Spleen (tissue), 11 donors: ENCODE results near the gene BTN3A1. TPM values are rescaled to one million over a fixed set of nuclear protein-coding genes. Genes with fewer than 3 reads are reported as not detected.
"Not testable (repeated sequence)": the region's sequence is repeated elsewhere in the genome, so short reads cannot be mapped to it uniquely, and the experiment has no call there.

Experiments used
- DNase-seq: peaks from one replicate; pipeline ENCODE4 v3.0.0-alpha.2; 2020
- H3K27ac ChIP-seq, 8 donors: fragments of 200-600 bp; sonication (generic) in 7 of 8; 1 replicate in 4 of 8; 2 replicates in 4 of 8; pipeline versions ENCODE4 v1.5.0 to v1.8.0; 2016 to 2021; ENCODE audit warnings: inconsistent platforms in 4 of 8, mild to moderate bottlenecking in 4 of 8, moderate library complexity in 1 of 8
- H3K27me3 ChIP-seq, 7 donors: fragments of 200-600 bp; sonication (generic) in 6 of 7; replicated peaks in 1 of 7; 1 replicate in 4 of 7; 2 replicates in 3 of 7; pipeline versions ENCODE4 v1.5.0 to v1.8.0; 2016 to 2021; ENCODE audit warnings: inconsistent platforms in 3 of 7, mild to moderate bottlenecking in 1 of 7
- H3K36me3 ChIP-seq, 6 donors: fragments of 200-600 bp; sonication (generic) in 5 of 6; 1 replicate in 4 of 6; 2 replicates in 2 of 6; pipeline versions ENCODE4 v1.5.0 to v1.8.0; 2016 to 2021; ENCODE audit warnings: inconsistent platforms in 2 of 6
- H3K4me1 ChIP-seq, 6 donors: fragments of 200-600 bp; sonication (generic) in 5 of 6; 1 replicate in 3 of 6; 2 replicates in 3 of 6; pipeline versions ENCODE4 v1.5.0 to v1.8.0; 2016 to 2021; ENCODE audit warnings: inconsistent platforms in 3 of 6
- H3K4me3 ChIP-seq, 8 donors: fragments of 200-600 bp; sonication (generic) in 7 of 8; 1 replicate in 4 of 8; 2 replicates in 4 of 8; pipeline versions ENCODE4 v1.5.0 to v1.8.0; 2016 to 2021; ENCODE audit warnings: inconsistent platforms in 4 of 8, mild to moderate bottlenecking in 4 of 8, moderate library complexity in 2 of 8
- H3K9me3 ChIP-seq, 8 donors: fragments of 200-600 bp; sonication (generic) in 7 of 8; 1 replicate in 4 of 8; 2 replicates in 4 of 8; pipeline versions ENCODE4 v1.5.0 to v1.8.0; 2016 to 2021; ENCODE audit warnings: inconsistent platforms in 4 of 8
- CTCF ChIP-seq, 11 experiments: fragments of 200-600 bp in 7 of 11; fragments of 450-650 bp in 4 of 11; sonication (generic) in 4 of 11; IDR thresholded peaks in 8 of 11; conservative IDR thresholded peaks in 3 of 11; 1 replicate in 7 of 11; 2 replicates in 4 of 11; pipeline versions ENCODE4 v1.4.0 to v1.8.0; 2016 to 2021; ENCODE audit warnings: antibody characterized with exemption in 11 of 11, inconsistent platforms in 4 of 11, mild to moderate bottlenecking in 1 of 11
- POLR2A ChIP-seq, 3 donors: fragments of 450-650 bp; IDR thresholded peaks; one replicate each; pipeline ENCODE4 v1.5.1; 2017; ENCODE audit warnings: antibody characterized with exemption in 3 of 3, mild to moderate bottlenecking in 1 of 3
- POLR2AphosphoS5 ChIP-seq, 3 donors: sonication (generic); formaldehyde crosslinking; IDR thresholded peaks; one replicate each; pipeline ENCODE4 v1.5.1; 2017; ENCODE audit warnings: antibody characterized with exemption in 3 of 3
- WGBS, 5 donors: extraction: QIAGEN DNeasy Blood & Tissue Kit in 3 of 5; methylation state at CpG; one replicate each; pipeline versions ENCODE4 v1.1.5 to v1.1.7; 2013 to 2018; 5-methylcytosine and 5-hydroxymethylcytosine counted together
- intact Hi-C: fragments of 100-400 bp; cut with DNase I; formaldehyde crosslinking; loops from one replicate; pipeline ENCODE4 v1.15.0; 2023; ENCODE audit warnings: low total_unique reads
- polyA plus RNA-seq, 3 donors: library from polyadenylated mRNA; stranded (reverse); fragments of 200-250 nt; gene quantifications; one replicate each; pipeline ENCODE4 v1.2.1, GENCODE V29; 2013
- total RNA-seq, 7 donors: library from RNA; depleted of rRNA in 3 of 7; stranded (reverse); fragments of >200 nt in 3 of 7; fragmentation: NEBNext Ultra II Directional in 4 of 7; extraction: Animal tissue kit (Norgen Biotek cat#: 25700) in 4 of 7; gene quantifications; one replicate each; pipeline versions ENCODE4 v1.1.0 to v1.2.1, GENCODE V29; 2016 to 2021
- donor health status: healthy with polysubstance abuse.
- donor health status: DM: no; HTN: no; CAD: no; lungs with moderate emphysema.
- donor health status: DM: no; HTN: no; CAD: no.
- donor health status: Bipolar disorder and iron deficiency.
- donor health status: healthy.
- donor health status: DM: no; HTN: no; CAD: no.
- donor health status: DM: yes; HTN: yes; CAD: no.

BTN3A1 gene
- total and polyA plus RNA-seq, 10 donors: 25.1 to 142 (median 109) TPM

- Histone ChIP-seq H3K4me3 (no peak overlapping the region), H3K27ac (peak overlapping the region in 2 of 8 donors; percentile 7 to 47), H3K4me1 (peaks cover 0 to 22% (median 2%) of the 10 kb centered on the region in 6 donors), H3K9me3 (peaks cover 0 to 30% (median 23%) of the 10 kb centered on the region in 8 donors), H3K36me3 (peaks cover 2 to 69% (median 35%) of the 10 kb centered on the region in 6 donors), H3K27me3 (no peaks in the 10 kb centered on the region)
- DNase-seq: no peak
- intact Hi-C loops: no loop called here
- TF ChIP-seq CTCF (IDR thresholded peaks at IDR 0.05 in 8 of 11, conservative IDR thresholded peaks at IDR 0.05 in 3 of 11) (no peak), POLR2A (IDR thresholded peaks at IDR 0.05) (no peak), POLR2AphosphoS5 (IDR thresholded peaks at IDR 0.05) (no peak)
- 67 to 88% (median 75%) methylated on average over 3 of the region's 3 CpGs for WGBS, 5 donors
Measured at GRCh38 chr6:26414281-26414680, 12.2 kb downstream of the BTN3A1 start.

- intact Hi-C loops: no loop called here
- WGBS, 5 donors: 66 to 88% (median 83%) methylated on average over 1 of the region's 1 CpG
Measured at GRCh38 chr6:26415036-26415614, 13.1 kb downstream of the BTN3A1 start.

GRCh38 chr6:26415791-26416190 lies 13.7 kb downstream of the BTN3A1 start:
- no peak for TF ChIP-seq POLR2A (IDR thresholded peaks at IDR 0.05)
- no peak for TF ChIP-seq CTCF (IDR thresholded peaks at IDR 0.05 in 8 of 11, conservative IDR thresholded peaks at IDR 0.05 in 3 of 11)
- intact Hi-C loops: no loop called here

More at GRCh38 chr6:26415036-26415614, 13.1 kb downstream of the BTN3A1 start:
- H3K27me3 ChIP-seq: no peaks in the 10 kb centered on the region
- H3K4me1 ChIP-seq: peaks cover 0 to 23% (median 4%) of the 10 kb centered on the region in 6 donors
- TF ChIP-seq POLR2AphosphoS5 (IDR thresholded peaks at IDR 0.05) (no peak), CTCF (IDR thresholded peaks at IDR 0.05 in 8 of 11, conservative IDR thresholded peaks at IDR 0.05 in 3 of 11) (no peak), POLR2A (IDR thresholded peaks at IDR 0.05) (no peak)
- H3K9me3 ChIP-seq: peaks cover 0 to 32% (median 23%) of the 10 kb centered on the region in 8 donors
- no peak overlapping the region for H3K4me3 ChIP-seq
- peaks cover 2 to 61% (median 27%) of the 10 kb centered on the region in 6 donors for H3K36me3 ChIP-seq
- no peak overlapping the region for H3K27ac ChIP-seq
- DNase-seq: no peak

GRCh38 chr6:26416288-26416687 lies 14.2 kb downstream of the BTN3A1 start:
- TF ChIP-seq CTCF (IDR thresholded peaks at IDR 0.05 in 8 of 11, conservative IDR thresholded peaks at IDR 0.05 in 3 of 11) (no peak), POLR2AphosphoS5 (IDR thresholded peaks at IDR 0.05) (no peak), POLR2A (IDR thresholded peaks at IDR 0.05) (no peak)
- Histone ChIP-seq H3K4me1 (peaks cover 9 to 33% (median 12%) of the 10 kb centered on the region in 6 donors), H3K4me3 (no peak overlapping the region), H3K9me3 (peaks cover 0 to 32% (median 23%) of the 10 kb centered on the region in 8 donors), H3K27me3 (no peaks in the 10 kb centered on the region), H3K36me3 (peaks cover 0 to 49% (median 16%) of the 10 kb centered on the region in 6 donors), H3K27ac (no peak overlapping the region)
- no peak for DNase-seq
- 74 to 100% (median 83%) methylated on average over 1 of the region's 1 CpG for WGBS, 5 donors
- intact Hi-C loops: no loop called here

More at GRCh38 chr6:26415791-26416190, 13.7 kb downstream of the BTN3A1 start:
- Histone ChIP-seq H3K27ac (no peak overlapping the region), H3K4me3 (no peak overlapping the region), H3K4me1 (peaks cover 6 to 30% (median 10%) of the 10 kb centered on the region in 6 donors), H3K36me3 (peaks cover 2 to 54% (median 21%) of the 10 kb centered on the region in 6 donors), H3K27me3 (no peaks in the 10 kb centered on the region), H3K9me3 (peaks cover 0 to 32% (median 23%) of the 10 kb centered on the region in 8 donors)
- no peak for DNase-seq
- WGBS, 5 donors: 64 to 99% (median 94%) methylated on average over 2 of the region's 2 CpGs

- H3K27me3 ChIP-seq, intact Hi-C loops, DNase-seq, H3K4me3 ChIP-seq, H3K27ac ChIP-seq: not testable (repeated sequence)
- peaks cover 0 to 33% (median 4%) of the 10 kb centered on the region in 6 donors for H3K36me3 ChIP-seq
- 93 to 100% (median 95%) methylated on average over 1 to 2 of the region's 2 CpGs for WGBS, 5 donors
- H3K4me1 ChIP-seq: peaks cover 14 to 35% (median 24%) of the 10 kb centered on the region in 6 donors
- peaks cover 0 to 32% (median 23%) of the 10 kb centered on the region in 8 donors for H3K9me3 ChIP-seq
Measured at GRCh38 chr6:26418077-26418476, 16.0 kb downstream of the BTN3A1 start.

GRCh38 chr6:26418795-26419194 lies 16.7 kb downstream of the BTN3A1 start:
- intact Hi-C loops: not testable (repeated sequence)
- peaks cover 0 to 32% (median 1%) of the 10 kb centered on the region in 6 donors for H3K36me3 ChIP-seq
- WGBS, 5 donors: 97 to 99% (median 97%) methylated on average over 3 of the region's 3 CpGs

More at GRCh38 chr6:26418795-26419194, 16.7 kb downstream of the BTN3A1 start:
- not testable (repeated sequence) for H3K27me3 ChIP-seq, H3K4me3 ChIP-seq, DNase-seq, H3K27ac ChIP-seq
- Histone ChIP-seq H3K4me1 (peaks cover 15 to 42% (median 28%) of the 10 kb centered on the region in 6 donors), H3K9me3 (peaks cover 0 to 32% (median 23%) of the 10 kb centered on the region in 8 donors)
